ENCODE results near the gene THSD4.

Gene THSD4

DNA sequence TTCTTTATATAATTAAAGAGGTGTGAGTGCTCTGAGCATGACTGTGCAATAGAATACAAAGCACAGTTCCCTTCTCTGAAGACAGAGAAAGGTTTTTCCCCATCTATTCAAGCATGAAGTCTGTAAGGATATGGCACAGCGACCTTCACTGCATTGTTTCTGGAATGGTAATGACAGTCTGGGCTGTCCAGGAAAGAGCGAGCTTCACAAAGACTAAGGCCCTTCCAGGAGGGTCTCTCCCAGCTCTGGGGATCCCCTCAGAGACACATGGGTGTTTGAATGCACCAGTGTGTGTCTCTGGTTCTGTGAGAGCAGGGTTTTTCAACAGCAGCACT is 515.2 kb downstream of the THSD4 start:
- no peak for DNase-seq (ENCODE audit: low spot score)
- TF ChIP-seq, protein P1, sequence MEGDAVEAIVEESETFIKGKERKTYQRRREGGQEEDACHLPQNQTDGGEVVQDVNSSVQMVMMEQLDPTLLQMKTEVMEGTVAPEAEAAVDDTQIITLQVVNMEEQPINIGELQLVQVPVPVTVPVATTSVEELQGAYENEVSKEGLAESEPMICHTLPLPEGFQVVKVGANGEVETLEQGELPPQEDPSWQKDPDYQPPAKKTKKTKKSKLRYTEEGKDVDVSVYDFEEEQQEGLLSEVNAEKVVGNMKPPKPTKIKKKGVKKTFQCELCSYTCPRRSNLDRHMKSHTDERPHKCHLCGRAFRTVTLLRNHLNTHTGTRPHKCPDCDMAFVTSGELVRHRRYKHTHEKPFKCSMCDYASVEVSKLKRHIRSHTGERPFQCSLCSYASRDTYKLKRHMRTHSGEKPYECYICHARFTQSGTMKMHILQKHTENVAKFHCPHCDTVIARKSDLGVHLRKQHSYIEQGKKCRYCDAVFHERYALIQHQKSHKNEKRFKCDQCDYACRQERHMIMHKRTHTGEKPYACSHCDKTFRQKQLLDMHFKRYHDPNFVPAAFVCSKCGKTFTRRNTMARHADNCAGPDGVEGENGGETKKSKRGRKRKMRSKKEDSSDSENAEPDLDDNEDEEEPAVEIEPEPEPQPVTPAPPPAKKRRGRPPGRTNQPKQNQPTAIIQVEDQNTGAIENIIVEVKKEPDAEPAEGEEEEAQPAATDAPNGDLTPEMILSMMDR (IDR thresholded peaks at IDR 0.05; ENCODE audit: extremely low read depth, missing control alignments) = no peak

DNA sequence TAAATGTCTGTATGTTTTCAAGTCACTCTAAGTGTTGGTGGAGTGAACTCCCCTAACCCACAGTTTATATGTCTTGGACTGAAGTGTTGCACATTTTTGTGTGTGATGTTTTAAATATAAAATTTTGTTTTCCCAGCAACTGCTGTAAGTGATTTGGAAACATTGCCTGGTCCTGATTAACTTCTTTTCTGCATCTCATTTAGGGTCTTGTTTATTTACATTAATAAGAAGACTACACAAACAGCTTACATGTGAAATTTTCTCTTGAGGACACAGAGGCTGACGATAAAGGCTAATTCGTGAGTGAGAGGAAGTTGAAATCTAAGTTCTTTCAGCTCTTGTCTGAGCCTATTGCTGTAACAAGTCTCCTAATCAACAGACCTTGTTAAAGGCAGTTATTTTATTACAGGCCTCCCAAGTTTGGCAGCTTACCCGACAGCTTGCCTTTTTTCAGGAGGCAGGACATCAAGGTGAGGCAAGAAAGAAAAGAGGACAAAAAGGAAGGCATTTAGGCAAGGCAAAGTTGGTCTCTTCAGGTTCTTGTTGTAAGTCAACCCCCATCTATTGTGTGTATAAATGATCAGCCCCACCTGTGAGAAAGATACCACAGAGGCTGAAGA is 517.4 kb downstream of the THSD4 start:
- TF ChIP-seq, protein P1 (IDR thresholded peaks at IDR 0.05; ENCODE audit: extremely low read depth, missing control alignments) = no peak
- no peak for DNase-seq (ENCODE audit: low spot score)

DNA sequence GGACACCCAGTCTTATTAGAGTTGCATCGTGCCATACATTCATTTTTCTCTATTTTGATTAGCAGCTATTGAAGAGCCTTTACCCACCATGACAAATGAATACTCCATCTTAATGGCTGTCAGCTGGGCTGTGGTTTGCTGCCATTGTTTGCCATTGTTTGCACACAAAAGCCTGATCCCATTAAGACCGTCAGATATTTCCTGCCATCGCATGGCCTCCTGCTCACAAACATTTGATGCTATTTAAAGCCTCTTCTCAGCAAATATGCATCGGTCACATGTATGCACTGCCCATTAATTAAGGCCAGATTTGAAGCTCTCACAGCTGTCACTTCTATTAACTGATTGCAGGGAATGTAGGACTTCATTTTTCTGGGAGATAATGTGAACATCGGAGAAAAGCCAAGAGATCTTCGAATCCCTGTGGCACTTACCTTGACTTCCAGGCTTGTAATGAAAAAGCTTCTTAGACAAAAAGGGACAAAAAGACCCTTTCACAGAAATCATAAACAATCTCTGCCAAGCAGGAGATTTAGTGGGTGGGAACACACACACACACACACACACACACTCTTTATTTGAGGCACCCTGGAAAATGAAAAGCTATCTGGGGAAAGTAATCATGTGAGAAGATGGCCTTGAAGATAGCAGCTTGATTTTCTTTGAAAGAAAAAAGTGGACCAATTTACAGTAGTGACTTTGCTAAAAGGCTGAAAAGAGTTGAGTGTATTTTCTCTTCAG is 519.7 kb downstream of the THSD4 start:
- DNase-seq (ENCODE audit: low spot score) = no peak
- TF ChIP-seq, protein P1 (IDR thresholded peaks at IDR 0.05; ENCODE audit: extremely low read depth, missing control alignments) = no peak

DNA sequence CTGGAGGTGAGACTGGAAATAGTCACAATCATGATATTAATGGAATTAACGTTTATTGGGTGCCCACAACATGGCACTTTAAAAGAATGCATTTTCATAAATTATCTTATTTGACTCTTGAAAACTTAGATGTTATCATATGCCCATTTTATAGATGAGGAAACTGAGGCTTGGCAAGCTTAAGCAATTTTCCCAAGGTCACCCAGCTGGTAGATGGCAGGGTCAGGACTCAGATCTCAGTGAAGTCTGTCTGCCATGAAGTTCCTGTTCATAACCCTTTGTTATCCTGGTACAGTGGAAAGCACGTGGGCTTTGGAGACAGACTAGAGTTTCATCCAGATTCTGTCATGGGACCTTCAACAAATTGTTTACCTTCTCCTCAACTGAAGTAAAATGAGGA is 520.5 kb downstream of the THSD4 start:
- TF ChIP-seq, protein P1 (IDR thresholded peaks at IDR 0.05; ENCODE audit: extremely low read depth, missing control alignments) = no peak
- no peak for DNase-seq (ENCODE audit: low spot score)

DNA sequence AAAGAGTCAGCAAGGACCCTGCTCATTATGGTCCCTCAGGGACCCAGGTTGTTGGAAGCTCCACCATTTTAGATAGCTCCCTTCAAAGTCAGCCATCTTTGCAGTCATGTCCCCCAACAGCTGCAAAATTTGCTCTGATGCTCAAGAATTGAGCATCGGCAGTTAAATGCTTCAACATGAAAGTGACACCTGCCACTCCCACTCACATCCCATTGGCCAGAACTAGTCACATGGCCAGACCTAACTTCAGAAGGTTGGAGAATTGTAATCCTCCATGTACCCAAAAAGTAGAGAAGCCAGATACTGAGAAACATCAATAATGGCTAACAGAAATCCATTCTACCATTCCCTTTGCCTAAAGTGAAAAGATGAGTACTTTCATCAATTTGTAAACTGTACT is 523.6 kb downstream of the THSD4 start:
- no peak for DNase-seq (ENCODE audit: low spot score)
- TF ChIP-seq, protein P1 (IDR thresholded peaks at IDR 0.05; ENCODE audit: extremely low read depth, missing control alignments) = no peak

DNA sequence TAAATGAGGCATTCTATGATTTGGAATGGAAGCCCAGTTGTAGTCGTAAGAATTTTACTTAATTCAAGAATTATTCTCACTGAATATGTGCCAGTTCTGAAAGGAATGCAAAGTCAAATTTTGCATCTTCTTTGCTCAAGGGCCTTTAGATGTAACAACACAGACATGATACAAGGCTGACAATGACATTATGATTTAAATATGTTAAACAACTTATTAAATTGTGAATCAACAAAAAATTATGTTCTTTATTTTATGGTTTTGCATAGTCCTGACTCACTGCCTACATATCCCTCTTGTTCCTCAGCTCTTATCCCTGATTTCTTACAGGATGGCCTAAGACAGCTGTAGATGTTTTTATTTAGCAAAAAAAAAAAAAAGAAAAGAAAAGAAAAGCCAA is 524.2 kb downstream of the THSD4 start:
- no peak for DNase-seq (ENCODE audit: low spot score)
- TF ChIP-seq, protein P1 (IDR thresholded peaks at IDR 0.05; ENCODE audit: extremely low read depth, missing control alignments) = no peak

DNA sequence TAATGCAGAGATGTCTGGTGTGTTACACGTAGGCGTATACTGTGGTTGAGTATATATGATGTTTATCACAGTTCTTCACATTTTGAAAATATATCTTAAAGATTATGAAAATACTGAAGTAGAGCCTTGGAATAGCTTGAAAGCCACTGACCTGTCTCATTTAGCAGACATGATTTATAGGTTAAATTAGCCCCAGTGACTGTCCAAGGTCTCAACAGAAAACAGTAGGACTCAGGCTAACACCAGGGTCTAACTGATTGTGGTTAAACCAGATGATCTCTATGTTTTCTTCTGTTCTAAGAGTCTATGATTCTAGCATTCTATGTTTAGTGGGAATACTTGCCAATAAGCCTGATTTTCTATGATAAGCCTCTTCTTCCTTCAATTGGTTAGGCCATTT is 528.6 kb downstream of the THSD4 start:
- DNase-seq (ENCODE audit: low spot score) = no peak
- TF ChIP-seq, protein P1 (IDR thresholded peaks at IDR 0.05; ENCODE audit: extremely low read depth, missing control alignments) = no peak

All from GM20000 (cell line).